Osteocyte (in vitro differentiated cells): Measurements from ENCODE around the gene FARS2. TPM values are rescaled to one million over a fixed set of nuclear protein-coding genes. Genes with fewer than 3 reads are reported as not detected.

Source experiments
- DNase-seq: peaks from one replicate; pipeline ENCODE4 v3.0.0; 2021; ENCODE audit warnings: mixed read lengths; ENCODE audit not compliant: unreplicated experiment; ENCODE audit errors: extremely low spot score
- H3K27ac Mint-ChIP-seq: one replicate; pipeline ENCODE4 v1.8.0; 2021; ENCODE audit warnings: mild to moderate bottlenecking, mixed read lengths; ENCODE audit not compliant: unreplicated experiment
- H3K27me3 Mint-ChIP-seq: one replicate; pipeline ENCODE4 v1.8.0; 2021; ENCODE audit warnings: mixed read lengths; ENCODE audit not compliant: unreplicated experiment
- H3K36me3 Mint-ChIP-seq: one replicate; pipeline ENCODE4 v1.8.0; 2021; ENCODE audit warnings: mixed read lengths; ENCODE audit not compliant: unreplicated experiment
- H3K4me1 Mint-ChIP-seq: one replicate; pipeline ENCODE4 v1.8.0; 2021; ENCODE audit warnings: mixed read lengths; ENCODE audit not compliant: unreplicated experiment
- H3K4me3 Mint-ChIP-seq: one replicate; pipeline ENCODE4 v1.8.0; 2021; ENCODE audit warnings: mild to moderate bottlenecking, moderate library complexity, mixed read lengths; ENCODE audit not compliant: unreplicated experiment
- H3K9me3 Mint-ChIP-seq: one replicate; pipeline ENCODE4 v1.8.0; 2021; ENCODE audit warnings: mixed read lengths; ENCODE audit not compliant: unreplicated experiment
- CTCF ChIP-seq: fragments of 200-600 bp; sonication (generic); IDR thresholded peaks from 2 replicates; pipeline ENCODE4 v1.5.0; 2021; ENCODE audit warnings: antibody characterized with exemption, mild to moderate bottlenecking, moderate library complexity
- total RNA-seq: library from RNA; stranded (reverse); gene quantifications from 2 replicates; pipeline ENCODE4 v1.2.1, GENCODE V29; 2021

Gene FARS2
- total RNA-seq, 1 donor from 2014 or later = 17.4 TPM

- H3K9me3 Mint-ChIP-seq = no peaks in the 10 kb centered on the region
- no peaks in the 10 kb centered on the region for H3K36me3 Mint-ChIP-seq
- no peak for DNase-seq
- H3K27me3 Mint-ChIP-seq = no peaks in the 10 kb centered on the region
- no peaks in the 10 kb centered on the region for H3K4me1 Mint-ChIP-seq
- no peak overlapping the region for H3K4me3 Mint-ChIP-seq
- TF ChIP-seq CTCF = no peak
- H3K27ac Mint-ChIP-seq = no peak overlapping the region
Measured at GRCh38 chr6:5781966-5782556, 520.7 kb downstream of the FARS2 start.

- Mint-ChIP-seq H3K4me3 (no peak overlapping the region), H3K27me3 (no peaks in the 10 kb centered on the region), H3K9me3 (no peaks in the 10 kb centered on the region), H3K27ac (no peak overlapping the region), H3K36me3 (no peaks in the 10 kb centered on the region), H3K4me1 (no peaks in the 10 kb centered on the region)
- no peak for DNase-seq
- no peak for TF ChIP-seq CTCF
Measured at GRCh38 chr6:5782783-5783547, 521.7 kb downstream of the FARS2 start.

GRCh38 chr6:5783584-5784089 lies 522.3 kb downstream of the FARS2 start:
- no peak for TF ChIP-seq CTCF
- no peak overlapping the region for H3K4me3 Mint-ChIP-seq
- no peaks in the 10 kb centered on the region for H3K27me3 Mint-ChIP-seq
- no peak overlapping the region for H3K27ac Mint-ChIP-seq
- H3K36me3 Mint-ChIP-seq = no peaks in the 10 kb centered on the region
- H3K9me3 Mint-ChIP-seq = no peaks in the 10 kb centered on the region
- no peak for DNase-seq
- H3K4me1 Mint-ChIP-seq = no peaks in the 10 kb centered on the region

GRCh38 chr6:5785249-5785648 lies 523.9 kb downstream of the FARS2 start:
- Mint-ChIP-seq H3K27me3 (no peaks in the 10 kb centered on the region), H3K27ac (no peak overlapping the region), H3K36me3 (no peaks in the 10 kb centered on the region), H3K4me1 (no peaks in the 10 kb centered on the region), H3K4me3 (no peak overlapping the region), H3K9me3 (no peaks in the 10 kb centered on the region)
- TF ChIP-seq CTCF = no peak
- DNase-seq = no peak

GRCh38 chr6:5786321-5786968 lies 525.1 kb downstream of the FARS2 start:
- no peak for TF ChIP-seq CTCF
- no peak overlapping the region for H3K4me3 Mint-ChIP-seq
- no peaks in the 10 kb centered on the region for H3K4me1 Mint-ChIP-seq
- H3K27me3 Mint-ChIP-seq = no peaks in the 10 kb centered on the region
- no peaks in the 10 kb centered on the region for H3K9me3 Mint-ChIP-seq
- H3K27ac Mint-ChIP-seq = no peak overlapping the region
- DNase-seq = peak; percentile 73
- H3K36me3 Mint-ChIP-seq = no peaks in the 10 kb centered on the region
